Epidermal melanocyte (primary cell): ENCODE measurements around the gene RBPJ.

Source experiments
- DNase-seq: peaks from one replicate; pipeline ENCODE4 v3.0.0; 2011; ENCODE audit warnings: low spot score; ENCODE audit not compliant: insufficient read length

Gene RBPJ

DNA sequence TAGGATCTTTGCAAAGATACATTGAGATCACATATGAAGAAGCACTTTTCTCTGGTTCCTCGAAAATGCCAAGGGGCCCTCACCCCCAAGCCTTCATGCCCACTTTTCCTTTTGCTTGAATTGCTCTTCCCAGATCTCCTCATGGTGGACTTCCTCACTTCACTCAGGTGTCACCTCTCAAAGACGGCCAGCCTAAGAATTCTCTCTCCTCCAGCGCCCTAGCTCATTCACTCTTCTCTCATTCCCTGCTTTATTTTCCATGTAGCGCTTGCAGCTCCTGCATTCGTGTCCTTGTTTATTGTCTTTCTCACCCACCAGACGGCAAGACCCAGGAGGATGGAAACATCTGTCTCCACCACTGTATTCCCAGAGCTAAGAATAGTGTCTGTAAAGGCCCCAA is 136.6 kb downstream of the RBPJ start:
- no peak for DNase-seq

DNA sequence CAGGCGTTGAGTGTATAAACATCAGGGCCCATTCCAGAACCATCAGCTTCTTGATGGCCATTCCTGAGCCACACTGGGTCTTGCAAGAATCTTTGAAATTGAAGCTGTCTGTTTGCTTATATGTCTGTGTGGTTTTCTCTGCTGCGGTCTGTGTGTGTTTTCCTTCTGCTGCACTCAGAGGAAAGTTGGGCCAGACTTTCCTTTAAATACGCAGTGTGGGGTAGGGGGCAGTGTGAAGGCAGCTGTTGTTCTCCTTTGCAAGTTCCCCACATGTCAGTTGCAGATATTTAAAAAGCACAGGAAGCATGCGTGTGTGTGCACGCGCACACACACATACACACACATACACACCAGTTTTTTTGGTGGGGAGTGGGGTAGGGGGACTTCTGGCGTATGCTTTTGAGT is 137.3 kb downstream of the RBPJ start:
- no peak for DNase-seq

DNA sequence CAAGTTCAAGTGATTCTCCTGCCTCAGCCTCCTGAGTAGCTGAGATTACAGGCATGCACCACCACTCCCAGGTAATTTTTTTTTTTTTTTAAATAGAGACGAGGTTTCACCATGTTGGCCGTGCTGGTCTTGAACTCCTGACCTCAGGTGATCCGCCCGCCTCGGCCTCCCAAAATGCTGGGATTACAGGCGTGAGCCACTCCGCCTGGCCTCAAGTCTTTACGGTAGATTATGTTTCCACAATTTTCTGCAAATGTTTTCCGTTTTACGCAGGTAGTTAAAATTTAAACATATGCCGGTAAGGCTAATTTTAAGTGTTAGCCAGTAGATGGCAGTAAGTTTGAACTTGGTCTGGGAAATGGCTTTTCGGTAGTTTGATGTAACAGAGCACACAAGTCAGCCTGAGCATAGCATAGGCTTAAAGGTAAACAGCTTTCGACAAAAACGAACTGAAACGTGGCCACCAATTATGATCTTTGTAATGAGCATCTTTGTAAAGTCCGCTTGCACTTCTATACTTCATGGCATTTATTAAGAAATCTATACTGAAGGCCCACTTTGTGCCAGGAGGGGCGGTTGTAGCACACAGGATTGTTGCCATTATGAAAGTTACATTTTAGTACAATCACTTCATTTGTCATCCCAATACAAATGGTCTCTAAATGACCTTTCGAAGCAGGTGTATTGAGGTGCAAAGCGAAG is 138.4 kb downstream of the RBPJ start:
- peak; percentile 82 for DNase-seq

DNA sequence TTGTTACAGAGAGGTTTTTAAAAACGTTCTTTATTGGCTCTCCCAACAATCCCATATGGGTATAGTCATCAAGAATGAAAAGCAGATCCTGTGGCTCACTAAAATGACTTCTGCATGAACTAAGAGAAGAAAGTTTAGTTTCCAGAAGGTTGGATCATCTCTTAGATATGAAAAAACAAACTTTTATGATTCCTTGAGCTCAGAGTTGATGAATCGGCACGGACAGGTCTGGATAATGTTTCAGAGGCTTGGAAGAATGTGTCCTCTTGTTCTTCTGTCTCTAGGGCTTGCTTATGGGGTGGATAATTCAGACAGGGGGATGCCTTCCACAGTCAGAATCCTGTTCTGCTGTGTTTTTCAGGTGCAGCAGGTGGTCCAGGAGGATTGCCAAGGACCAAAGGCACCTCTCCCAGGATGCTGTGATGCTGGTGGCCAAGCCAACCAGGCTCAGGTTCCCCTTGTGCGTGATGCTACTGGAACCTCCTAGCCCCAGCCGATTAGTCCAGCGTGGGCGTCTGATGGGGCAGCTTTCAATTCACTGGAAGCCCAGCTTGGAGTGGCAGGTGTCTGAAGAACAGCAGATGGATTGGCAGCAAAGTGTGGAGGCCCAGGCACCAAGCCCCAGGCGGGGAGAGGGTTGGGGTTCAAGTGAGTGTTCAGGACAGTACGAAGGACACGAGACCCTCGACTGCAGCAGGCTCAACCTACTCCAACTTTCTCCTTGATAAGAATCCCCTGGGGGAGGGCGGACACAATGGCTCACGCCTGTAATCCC is 139.1 kb downstream of the RBPJ start:
- no peak for DNase-seq

DNA sequence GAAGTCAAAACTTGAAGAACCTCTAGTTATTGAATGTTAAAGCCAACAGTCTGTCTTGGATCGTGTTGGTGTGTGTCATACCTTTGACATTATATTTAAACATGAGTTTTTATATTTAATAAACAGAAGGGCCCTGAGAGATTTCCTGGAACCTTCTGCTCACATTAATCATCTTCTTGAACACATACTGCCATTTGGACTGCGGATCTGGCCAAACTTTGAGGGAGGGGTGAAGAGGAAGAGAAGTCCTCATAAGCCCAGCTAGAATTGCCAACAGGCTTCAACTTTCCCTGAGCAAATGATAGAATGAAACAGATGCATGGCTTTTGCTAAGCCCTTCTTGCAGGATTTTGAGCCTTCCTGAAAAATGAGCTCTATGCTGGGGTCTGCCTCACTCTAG is 142.1 kb downstream of the RBPJ start:
- no peak for DNase-seq

DNA sequence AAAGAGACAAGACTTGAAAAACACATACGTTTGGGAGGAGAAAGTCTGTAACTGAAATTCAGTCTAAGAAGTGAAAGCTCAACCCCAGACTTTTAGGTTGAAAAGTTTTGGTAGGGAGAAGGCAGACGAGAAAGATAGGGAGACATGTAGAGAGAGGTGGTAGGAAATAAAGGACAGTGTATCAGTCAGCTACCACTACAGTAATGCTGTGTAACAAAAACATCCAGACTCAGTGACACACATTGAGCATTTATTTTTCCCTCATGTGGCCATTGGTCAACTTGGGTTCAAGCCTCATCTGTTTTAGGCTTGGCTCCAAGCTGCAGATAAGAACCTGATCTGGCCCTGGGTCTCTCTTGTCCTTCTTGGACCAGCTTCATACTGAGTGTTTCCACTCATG is 142.6 kb downstream of the RBPJ start:
- DNase-seq = no peak

DNA sequence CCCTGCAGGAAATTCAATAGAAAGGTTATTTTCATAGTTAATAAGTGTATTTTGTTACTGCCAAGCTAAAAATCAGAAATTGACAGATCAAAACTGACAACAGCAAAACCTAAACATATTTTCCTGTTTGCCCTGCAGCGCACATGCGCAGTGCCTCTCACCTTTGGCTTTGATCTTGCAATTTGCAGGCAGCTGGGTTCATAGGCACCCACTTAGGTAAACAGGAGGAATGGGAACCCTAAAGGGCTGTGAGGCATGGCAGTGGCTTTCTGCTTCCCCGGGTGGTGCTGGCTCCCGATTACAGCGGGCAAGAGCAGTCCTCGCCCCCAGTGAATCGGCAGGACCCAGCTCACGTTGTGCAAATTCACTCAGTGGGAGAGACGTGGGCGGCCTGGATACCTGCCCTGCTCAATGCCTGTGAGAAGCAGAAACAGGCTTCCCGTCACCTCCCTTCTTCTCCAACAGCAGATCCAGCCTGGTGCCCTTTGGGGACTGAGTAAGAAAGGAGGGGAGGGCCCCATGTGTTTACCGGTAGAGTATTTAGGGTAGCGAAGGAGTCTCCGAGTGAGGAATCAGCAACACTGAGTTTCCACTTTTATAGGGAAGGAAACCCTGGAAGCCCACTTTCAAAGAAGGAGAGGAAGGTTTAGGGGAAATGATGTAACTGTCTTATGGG is 143.7 kb downstream of the RBPJ start:
- DNase-seq = no peak

DNA sequence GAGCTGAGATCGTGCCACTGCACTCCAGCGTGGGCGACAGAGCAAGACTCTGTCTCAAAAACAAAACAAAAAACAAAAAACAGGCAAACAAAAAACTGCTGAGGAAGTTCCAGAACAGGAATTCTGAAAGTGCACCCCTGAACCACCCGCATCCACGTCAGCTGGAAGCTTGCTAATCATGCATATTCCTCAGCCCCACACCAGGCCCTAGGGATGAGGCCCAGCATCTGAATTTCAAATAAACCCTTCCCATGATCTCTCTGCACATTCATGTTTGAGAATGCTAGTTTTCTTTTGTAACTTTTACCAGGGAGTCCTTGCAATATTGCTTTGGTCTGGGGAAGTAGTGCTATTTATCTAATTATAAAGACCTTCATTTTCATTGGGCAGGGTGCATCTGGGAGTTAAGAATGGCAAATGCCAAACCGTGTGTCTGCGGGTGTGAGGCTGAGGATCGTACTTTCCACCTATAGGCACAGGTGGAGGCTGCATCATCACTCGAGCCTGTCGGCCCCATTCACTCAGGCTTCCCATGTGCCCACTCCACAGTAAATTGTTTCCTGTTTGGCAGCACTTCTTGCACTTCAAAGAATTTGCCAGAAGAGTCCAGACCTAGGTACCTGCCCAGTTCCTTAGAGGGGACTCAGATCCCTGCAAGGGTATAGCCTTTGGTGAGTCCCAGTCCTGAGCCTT is 145.9 kb downstream of the RBPJ start:
- DNase-seq = no peak

DNA sequence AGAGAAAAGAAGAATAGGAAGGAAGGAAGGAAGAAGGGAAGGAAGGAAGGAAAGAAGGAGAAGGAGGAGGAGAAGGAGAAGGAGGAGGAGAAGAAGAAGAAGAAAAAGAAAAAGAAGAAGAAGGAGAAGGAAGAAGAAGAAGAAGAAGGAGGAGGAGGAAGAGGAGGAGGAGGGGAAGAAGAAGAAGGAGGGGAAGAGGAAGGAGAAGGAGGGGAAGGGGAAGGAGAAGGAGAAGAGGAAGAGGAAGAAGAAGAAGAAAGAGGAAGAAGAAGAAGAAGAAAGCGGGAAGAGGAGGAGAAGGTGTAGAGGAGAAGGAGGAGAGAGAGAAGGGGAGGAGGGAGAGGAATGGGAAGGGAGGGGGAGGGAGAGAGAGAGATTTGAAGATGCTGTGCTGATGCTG is 146.9 kb downstream of the RBPJ start:
- DNase-seq = no peak

DNA sequence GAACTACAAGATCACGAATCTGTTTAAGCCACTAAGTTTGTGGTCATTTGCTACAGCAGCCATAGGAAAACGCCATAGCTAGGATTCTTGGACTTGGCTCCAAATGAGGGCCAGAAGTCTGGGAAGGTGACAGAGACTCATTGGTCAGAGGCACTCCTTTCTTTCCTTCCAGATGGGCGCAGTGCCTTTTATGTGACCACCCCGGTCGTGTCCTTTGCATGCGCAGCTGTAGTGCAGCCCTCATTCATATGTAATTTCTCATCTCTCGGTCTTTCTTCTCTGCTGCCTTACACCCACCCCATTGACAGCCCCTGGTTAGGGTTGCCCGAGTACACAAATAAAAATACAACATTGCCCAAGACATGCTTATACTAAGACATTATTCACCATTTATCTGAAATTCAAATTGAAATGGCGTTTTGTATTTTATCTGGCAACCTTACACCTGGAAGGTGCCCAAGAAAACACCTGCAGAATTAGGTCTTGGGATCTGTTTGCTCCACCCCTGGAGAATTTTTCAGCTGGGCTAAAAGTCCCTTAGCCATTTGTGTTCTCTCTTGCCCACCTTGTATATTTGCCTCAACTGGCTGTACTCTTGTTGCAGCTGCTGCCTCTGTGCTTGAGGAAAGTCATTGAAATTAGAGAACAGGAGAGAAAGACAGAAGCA is 147.6 kb downstream of the RBPJ start:
- no peak for DNase-seq

DNA sequence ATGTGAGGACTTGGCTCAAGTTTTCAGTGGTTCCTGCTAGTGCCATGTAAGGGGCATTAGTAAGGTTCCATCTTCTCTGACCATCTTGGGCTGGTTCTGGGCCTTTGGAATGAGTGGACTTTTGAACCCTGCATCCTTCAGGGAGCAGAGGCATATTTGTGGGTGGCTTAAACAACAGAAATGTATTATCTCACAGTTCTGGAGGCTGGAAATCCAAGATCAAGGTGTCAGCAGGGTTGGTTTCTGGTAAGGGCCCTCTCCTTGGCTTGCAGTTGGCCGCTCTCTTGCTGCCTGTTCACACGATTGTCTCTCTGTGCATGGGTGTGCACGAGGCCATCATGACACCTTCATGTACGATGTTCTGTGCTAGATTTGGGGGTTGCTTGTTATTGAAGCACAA is 148.2 kb downstream of the RBPJ start:
- no peak for DNase-seq

DNA sequence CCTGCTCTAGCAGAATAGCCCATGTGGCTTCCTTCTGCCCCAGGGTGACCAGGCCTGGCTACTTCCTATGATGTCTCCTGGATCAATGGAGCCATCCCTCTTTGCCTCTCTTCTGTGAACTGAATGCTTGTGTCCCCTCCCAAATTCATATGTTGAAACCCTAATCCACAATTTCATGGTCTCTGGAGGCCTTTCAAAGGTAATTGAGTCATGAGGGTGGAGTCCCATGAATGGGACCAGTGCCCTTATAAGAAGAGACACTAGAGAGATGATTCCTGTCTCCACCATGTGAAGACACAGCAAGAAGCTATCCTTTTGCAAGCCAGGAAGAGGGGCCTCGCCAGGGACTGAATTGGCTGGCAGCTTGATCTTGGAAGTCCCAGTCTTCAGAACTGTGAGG is 151.1 kb downstream of the RBPJ start:
- DNase-seq = no peak

DNA sequence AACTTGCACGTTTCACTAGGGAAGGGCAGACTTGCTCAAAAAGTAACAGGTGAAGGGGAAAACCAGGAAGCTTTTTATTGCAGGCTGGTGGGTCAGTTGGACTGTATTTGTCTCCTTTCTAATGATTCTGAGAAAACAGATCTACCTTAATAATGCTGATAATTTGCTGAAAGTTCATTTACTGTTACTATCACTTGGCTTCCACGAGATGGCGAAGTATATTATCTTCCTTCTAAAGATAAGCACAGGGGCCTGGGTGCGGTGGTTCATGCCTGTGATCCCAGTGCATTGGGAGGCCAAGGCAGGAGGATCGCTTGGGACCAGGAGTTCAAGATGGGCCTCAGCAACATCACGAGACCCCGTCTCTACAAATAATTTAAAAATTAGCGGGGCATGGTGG is 153.1 kb downstream of the RBPJ start:
- DNase-seq = no peak

DNA sequence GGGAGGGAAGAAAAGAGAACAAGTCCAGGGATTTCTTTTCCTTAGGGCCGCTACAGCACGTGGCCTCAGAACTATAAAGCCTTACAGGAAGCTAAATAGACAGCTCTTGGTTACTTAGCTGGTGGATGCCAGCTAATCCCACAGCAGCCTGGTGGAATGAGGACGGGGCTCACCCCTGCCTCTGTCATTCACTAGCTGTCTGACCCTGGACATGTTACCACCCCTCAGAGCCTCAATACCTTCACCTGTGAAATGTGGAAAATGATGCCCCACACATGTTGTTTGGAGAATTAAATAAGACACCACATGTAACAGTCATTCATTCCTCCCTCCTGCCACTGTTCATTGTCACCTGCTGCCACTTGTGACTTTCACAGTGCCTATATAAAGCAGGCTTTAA is 153.7 kb downstream of the RBPJ start:
- no peak for DNase-seq

DNA sequence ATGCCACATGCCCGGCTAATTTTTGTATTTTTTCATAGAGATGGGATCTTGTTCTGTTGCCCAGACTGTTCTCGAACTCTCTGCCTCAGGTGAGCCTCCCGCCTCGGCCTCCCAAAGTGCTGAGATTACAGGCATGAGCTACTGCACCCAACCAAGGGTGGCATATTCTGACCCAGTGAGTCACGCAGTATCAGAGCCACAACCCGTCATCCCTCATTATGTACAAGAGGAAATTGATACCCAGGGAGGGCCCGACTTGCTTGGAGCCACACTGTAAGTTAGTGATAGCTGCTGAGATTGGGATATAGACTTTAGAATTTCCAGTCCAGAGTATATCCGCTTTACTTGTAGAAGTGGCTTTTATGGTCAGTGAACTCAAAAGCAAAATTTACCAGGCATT is 154.9 kb downstream of the RBPJ start:
- no peak for DNase-seq

DNA sequence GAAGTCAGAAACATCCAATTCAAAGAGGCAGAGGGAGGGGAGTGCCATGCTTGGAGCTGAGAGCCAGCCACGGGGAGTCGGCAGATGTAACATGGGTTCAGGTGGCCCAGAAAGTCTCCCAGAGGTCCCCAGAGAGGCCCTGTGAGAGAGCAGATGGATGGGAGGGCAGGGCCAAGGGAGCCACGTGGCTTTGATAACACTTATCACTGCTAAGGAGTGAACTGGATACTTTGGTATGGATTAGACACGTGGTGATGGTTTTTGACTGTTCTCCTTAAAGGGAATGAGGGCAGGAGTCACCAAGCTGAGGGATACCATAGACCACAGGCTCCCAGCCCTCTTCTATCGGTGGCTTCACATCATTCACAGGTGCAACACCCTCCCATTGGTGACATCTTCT is 155.7 kb downstream of the RBPJ start:
- DNase-seq = no peak

DNA sequence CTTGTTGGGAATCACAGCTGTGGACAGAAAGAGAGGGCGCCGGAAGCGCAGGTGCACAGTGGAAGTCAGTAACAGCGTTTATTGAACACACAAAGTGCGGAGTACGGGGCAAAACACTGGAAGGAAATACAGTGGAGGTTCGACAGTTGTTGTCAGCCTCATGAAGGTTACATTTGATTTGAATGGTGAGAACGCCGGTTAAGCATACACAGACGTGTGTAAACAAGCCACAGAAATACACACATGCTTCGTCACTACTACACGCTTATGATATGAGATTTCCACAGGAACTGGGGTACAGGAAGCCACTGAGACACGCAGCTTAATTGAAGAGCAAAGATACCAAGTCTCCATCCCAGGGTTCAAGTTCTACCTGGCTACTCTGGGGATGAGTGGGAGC is 157.5 kb downstream of the RBPJ start:
- DNase-seq = no peak

DNA sequence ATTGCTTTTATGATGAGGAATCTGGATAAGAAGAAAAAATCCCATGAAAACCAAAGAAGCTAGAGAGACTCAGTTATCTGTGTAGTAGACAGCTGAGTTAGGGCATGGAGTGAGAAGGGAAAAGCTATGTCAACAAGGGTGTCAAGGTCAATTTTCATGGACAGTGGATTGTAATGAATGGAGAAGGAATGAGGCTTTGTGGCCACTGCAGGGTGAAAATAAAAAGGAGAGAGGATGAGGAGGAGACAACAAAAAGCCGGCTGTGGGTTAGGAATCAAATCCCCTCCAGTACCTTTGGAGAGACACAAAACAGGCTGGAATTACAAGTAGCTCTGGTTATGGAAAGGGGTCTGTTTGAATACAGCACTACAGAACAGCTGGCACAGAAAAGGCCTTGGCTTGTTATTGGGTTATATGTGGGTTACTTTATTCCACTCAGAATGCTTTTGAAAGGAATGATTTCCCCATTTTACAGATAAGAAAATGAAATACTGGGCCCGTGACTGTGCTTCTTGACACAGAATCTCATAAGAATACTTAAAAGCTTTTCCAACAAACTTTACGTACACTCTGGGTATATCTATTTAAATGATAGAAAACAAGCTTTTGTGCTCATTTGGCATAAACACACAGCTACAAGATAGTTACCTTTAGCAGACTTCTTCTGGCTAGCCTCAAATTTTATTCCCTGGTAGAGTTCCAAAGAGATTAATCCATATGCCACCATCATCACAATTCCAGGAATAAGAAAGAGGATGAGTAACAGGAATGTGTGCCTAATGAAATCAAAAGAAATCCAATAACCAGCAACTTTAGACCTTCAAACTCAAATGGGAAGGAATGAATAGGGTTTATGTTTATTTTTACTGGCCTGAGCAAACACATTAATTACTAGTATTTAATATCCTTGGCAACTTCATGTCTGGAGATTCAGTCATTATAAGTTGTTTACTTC is 162.0 kb downstream of the RBPJ start:
- no peak for DNase-seq

DNA sequence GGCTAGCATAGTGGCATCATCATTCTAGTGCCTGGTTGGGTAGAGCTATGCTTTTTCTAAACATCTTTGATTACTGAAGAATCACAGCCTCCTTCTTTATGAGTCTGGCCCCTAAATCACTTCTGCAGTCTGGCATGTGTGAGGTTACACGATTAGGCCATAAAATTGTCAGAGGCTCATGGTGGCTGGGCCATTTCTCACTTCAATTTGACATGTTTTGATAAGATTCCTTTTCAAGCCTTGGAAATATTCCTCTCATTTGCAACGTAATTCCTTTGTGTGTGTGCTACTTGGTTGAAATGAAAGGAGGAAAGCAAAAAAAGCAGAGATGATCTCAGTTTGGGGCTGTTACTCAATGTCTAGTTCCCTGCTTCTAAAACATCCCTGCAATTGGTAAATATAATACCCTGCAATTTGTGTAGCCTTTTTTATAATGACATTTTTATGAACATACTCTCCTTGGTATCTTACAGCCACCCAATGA is 163.3 kb downstream of the RBPJ start:
- no peak for DNase-seq

DNA sequence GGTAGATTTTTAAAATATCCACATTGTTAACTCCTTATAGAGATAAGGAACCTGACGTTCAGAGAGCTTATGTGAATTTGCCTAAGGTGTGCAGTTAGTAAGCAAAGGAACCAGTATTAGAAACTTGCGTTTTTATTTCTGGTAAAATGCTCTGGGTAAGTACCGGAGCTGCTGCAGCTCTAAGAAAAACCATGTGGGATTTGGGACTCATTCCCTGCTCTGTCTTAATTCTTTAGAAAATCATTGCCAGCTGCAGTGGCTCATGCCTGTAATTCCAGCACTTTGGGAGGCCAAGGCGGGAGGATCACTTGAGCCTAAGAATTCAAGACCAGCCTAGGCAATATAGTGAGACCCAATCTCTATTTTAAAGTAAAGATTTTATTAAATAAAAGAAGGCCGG is 163.7 kb downstream of the RBPJ start:
- DNase-seq = no peak
